Measurements from ENCODE around the gene ROBO3.

ROBO3 gene

GRCh38 chr11:124839128-124839971 lies 25.9 kb upstream of the ROBO3 start (continued):
- TF ChIP-seq FEZF1 (tag by site-specific recombination; IDR thresholded peaks at IDR 0.05) (peak; percentile 84), ZNF654 (tag by site-specific recombination; IDR thresholded peaks at IDR 0.05; ENCODE audit: low read depth) (no peak), ZFP37 (tag by site-specific recombination; IDR thresholded peaks at IDR 0.05) (no peak), KLF8 (tag by site-specific recombination; IDR thresholded peaks at IDR 0.05) (no peak), HOXD13 (CRISPR knock-in tag; IDR thresholded peaks at IDR 0.05; ENCODE audit: borderline replicate concordance) (no peak), ZNF660 (tag by site-specific recombination; IDR thresholded peaks at IDR 0.05) (no peak), ZBTB21 (tag by site-specific recombination; IDR thresholded peaks at IDR 0.05) (no peak), ZNF175 (tag by site-specific recombination; IDR thresholded peaks at IDR 0.05) (no peak), ZNF600 (tag by site-specific recombination; IDR thresholded peaks at IDR 0.05) (no peak), ZNF585B (tag by site-specific recombination; IDR thresholded peaks at IDR 0.05) (no peak), ZNF2 (tag by site-specific recombination; IDR thresholded peaks at IDR 0.05) (no peak), ZNF266 (tag by site-specific recombination; IDR thresholded peaks at IDR 0.05; ENCODE audit: low read depth) (no peak), ZNF792 (tag by site-specific recombination; IDR thresholded peaks at IDR 0.05) (no peak), ZBTB8A (tag by site-specific recombination; IDR thresholded peaks at IDR 0.05) (no peak), ZNF560 (tag by site-specific recombination; IDR thresholded peaks at IDR 0.05; ENCODE audit: borderline replicate concordance) (peak; percentile 49; the same call in 1 of the 2 replicates), ZNF148 (tag by site-specific recombination; IDR thresholded peaks at IDR 0.05; ENCODE audit: borderline replicate concordance) (no peak), SETDB1 (IDR thresholded peaks at IDR 0.05; ENCODE audit: insufficient read length, low read length) (no peak), ZNF473 (tag by site-specific recombination; IDR thresholded peaks at IDR 0.05) (no peak), ZNF544 (tag by site-specific recombination; IDR thresholded peaks at IDR 0.05) (no peak), ZFP69B (tag by site-specific recombination; IDR thresholded peaks at IDR 0.05) (no peak), ZIC2 (tag by site-specific recombination; IDR thresholded peaks at IDR 0.05) (0 out of 2 replicates have a peak, but pooled peaks have one; percentile 10), ZBTB17 (tag by site-specific recombination; IDR thresholded peaks at IDR 0.05) (0 out of 2 replicates have a peak, but pooled peaks have one; percentile 41), ZBTB6 (tag by site-specific recombination; IDR thresholded peaks at IDR 0.05) (no peak), ZBTB11 (tag by site-specific recombination; conservative IDR thresholded peaks at IDR 0.05; ENCODE audit: low read depth) (no peak), SP3 (tag by site-specific recombination; IDR thresholded peaks at IDR 0.05) (peak; percentile 49; the same call in 1 of the 2 replicates), ZNF140 (tag by site-specific recombination; IDR thresholded peaks at IDR 0.05) (no peak), ZNF23 (tag by site-specific recombination; IDR thresholded peaks at IDR 0.05; ENCODE audit: borderline replicate concordance) (no peak), ZFP3 (tag by site-specific recombination; IDR thresholded peaks at IDR 0.05; ENCODE audit: low read depth) (no peak), KLF1 (tag by site-specific recombination; IDR thresholded peaks at IDR 0.05) (no peak)
- TF ChIP-seq, protein P1, sequence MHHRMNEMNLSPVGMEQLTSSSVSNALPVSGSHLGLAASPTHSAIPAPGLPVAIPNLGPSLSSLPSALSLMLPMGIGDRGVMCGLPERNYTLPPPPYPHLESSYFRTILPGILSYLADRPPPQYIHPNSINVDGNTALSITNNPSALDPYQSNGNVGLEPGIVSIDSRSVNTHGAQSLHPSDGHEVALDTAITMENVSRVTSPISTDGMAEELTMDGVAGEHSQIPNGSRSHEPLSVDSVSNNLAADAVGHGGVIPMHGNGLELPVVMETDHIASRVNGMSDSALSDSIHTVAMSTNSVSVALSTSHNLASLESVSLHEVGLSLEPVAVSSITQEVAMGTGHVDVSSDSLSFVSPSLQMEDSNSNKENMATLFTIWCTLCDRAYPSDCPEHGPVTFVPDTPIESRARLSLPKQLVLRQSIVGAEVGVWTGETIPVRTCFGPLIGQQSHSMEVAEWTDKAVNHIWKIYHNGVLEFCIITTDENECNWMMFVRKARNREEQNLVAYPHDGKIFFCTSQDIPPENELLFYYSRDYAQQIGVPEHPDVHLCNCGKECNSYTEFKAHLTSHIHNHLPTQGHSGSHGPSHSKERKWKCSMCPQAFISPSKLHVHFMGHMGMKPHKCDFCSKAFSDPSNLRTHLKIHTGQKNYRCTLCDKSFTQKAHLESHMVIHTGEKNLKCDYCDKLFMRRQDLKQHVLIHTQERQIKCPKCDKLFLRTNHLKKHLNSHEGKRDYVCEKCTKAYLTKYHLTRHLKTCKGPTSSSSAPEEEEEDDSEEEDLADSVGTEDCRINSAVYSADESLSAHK (tag by site-specific recombination; IDR thresholded peaks at IDR 0.05) = no peak
- TF ChIP-seq, protein P2, sequence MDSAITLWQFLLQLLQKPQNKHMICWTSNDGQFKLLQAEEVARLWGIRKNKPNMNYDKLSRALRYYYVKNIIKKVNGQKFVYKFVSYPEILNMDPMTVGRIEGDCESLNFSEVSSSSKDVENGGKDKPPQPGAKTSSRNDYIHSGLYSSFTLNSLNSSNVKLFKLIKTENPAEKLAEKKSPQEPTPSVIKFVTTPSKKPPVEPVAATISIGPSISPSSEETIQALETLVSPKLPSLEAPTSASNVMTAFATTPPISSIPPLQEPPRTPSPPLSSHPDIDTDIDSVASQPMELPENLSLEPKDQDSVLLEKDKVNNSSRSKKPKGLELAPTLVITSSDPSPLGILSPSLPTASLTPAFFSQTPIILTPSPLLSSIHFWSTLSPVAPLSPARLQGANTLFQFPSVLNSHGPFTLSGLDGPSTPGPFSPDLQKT (IDR thresholded peaks at IDR 0.05; ENCODE audit: borderline replicate concordance, low read depth, low read length) = no peak
